Measurements from ENCODE around the gene GAL3ST2. TPM values are rescaled to one million over a fixed set of nuclear protein-coding genes. Genes with fewer than 3 reads are reported as not detected.
A peak's percentile ranks its signal among the peaks of the same experiment; 100 is the strongest.

The GAL3ST2 gene
- total RNA-seq, 3 donors from 2014 or later (not counting 1 experiment from before 2014, with no cell fraction given), result 0.88 TPM; not detected in 2

DNA sequence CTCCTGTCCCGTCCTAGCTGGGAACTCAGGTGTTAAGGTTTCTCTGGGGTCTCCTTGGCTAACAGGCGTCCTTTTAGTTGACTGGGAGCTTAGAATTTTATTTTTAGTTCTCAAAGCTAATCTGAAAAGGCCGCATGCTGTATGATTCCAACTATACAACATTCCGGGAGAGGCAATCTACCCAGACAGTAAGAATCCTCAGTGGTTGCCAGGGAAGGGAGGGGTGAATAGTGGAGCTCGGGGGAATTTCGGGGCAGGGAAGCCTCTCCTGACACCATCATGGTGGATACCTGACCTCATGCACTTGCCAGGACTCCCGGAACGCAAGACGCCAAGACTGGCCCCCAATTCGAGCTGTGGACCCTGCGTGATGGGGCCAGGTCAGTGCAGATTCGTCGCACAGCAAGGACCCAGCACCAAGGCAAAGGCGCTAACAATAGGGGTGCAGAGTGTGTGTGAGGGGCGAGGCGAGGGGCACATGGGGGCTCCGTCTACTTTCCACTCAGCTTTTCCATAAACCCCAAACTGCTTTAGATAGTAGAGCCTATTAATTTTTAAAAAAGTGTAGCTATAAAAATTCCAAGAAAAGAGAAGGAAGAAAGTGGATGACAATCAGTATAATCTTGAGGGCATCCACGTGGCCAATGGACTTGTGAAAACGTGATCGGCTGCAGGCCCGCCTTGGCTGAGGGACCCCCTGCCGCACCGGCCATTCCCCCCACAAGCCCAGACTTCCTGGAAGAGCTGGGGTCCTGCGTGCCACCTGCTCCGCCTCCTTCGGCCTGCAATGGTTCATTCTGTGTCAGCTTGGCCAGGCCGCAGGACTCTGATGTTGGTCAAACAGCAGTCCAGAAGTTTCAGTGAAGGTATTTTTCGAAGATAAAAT, 64.8 kb downstream of the GAL3ST2 start:
- peaks cover 46 to 49% of the 10 kb centered on the region in 2 donors for H3K4me1 Mint-ChIP-seq
- Histone ChIP-seq H3K27ac (ENCODE audit: low read length) (no peak overlapping the region), H3K9me3 (ENCODE audit: control insufficient read depth, insufficient read depth, low read length) (no peaks in the 10 kb centered on the region), H3K4me3 (ENCODE audit: low read length) (no peak overlapping the region), H3K4me1 (ENCODE audit: control insufficient read depth, insufficient read depth, low read length) (peaks cover 35% of the 10 kb centered on the region), H3K36me3 (ENCODE audit: control insufficient read depth, insufficient read depth, low read length) (no peaks in the 10 kb centered on the region), H3K27me3 (ENCODE audit: control insufficient read depth, insufficient read depth, low read length) (peaks cover 7% of the 10 kb centered on the region)
- intact Hi-C loops (cut with micrococcal nuclease), result loop anchor here (2.0 kb wide), 1 partner anchor 79 kb away; no protein-coding TSS in a partner anchor
- no peak for ATAC-seq
- TF ChIP-seq, protein P1, sequence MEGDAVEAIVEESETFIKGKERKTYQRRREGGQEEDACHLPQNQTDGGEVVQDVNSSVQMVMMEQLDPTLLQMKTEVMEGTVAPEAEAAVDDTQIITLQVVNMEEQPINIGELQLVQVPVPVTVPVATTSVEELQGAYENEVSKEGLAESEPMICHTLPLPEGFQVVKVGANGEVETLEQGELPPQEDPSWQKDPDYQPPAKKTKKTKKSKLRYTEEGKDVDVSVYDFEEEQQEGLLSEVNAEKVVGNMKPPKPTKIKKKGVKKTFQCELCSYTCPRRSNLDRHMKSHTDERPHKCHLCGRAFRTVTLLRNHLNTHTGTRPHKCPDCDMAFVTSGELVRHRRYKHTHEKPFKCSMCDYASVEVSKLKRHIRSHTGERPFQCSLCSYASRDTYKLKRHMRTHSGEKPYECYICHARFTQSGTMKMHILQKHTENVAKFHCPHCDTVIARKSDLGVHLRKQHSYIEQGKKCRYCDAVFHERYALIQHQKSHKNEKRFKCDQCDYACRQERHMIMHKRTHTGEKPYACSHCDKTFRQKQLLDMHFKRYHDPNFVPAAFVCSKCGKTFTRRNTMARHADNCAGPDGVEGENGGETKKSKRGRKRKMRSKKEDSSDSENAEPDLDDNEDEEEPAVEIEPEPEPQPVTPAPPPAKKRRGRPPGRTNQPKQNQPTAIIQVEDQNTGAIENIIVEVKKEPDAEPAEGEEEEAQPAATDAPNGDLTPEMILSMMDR (IDR thresholded peaks at IDR 0.05), result no peak
- H3K27ac Mint-ChIP-seq, result peak overlapping the region in 1 of 2 donors; percentile 92
- whole genome bisulfite sequencing (ENCODE audit: insufficient coverage), result 93% methylated on average over 25 of the region's 28 CpGs
- DNase-seq, result no peak
- H3K9me3 Mint-ChIP-seq, result no peaks in the 10 kb centered on the region
- peak overlapping the region; percentile 58 for H3K4me3 Mint-ChIP-seq
- peaks cover 23 to 29% of the 10 kb centered on the region in 2 donors for H3K27me3 Mint-ChIP-seq (ENCODE audit: low read depth in 2 of 2)
- no peaks in the 10 kb centered on the region for H3K36me3 Mint-ChIP-seq

DNA sequence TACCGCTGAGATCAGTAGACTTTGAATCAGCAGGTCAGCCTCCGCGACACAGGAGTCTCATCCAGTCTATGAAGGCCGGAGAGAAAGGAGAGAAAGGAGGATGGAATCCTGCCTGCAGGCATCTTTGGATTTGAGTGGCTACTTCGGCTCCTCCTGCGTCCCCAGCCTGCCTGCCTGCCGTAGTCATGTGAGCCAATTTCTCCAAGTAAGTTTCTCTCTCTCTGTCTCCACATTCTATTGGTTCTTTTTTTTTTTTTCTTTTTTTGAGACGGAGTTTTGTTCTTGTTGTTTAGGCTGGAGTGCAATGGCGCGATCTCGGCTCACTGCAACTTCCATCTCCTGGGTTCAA, 65.4 kb downstream of the GAL3ST2 start:
- peaks cover 46 to 47% of the 10 kb centered on the region in 2 donors for H3K4me1 Mint-ChIP-seq
- no peaks in the 10 kb centered on the region for H3K9me3 ChIP-seq (ENCODE audit: control insufficient read depth, insufficient read depth, low read length)
- H3K27ac ChIP-seq (ENCODE audit: low read length), result no peak overlapping the region
- no peak overlapping the region for H3K4me3 ChIP-seq (ENCODE audit: low read length)
- H3K9me3 Mint-ChIP-seq, result no peaks in the 10 kb centered on the region
- H3K4me1 ChIP-seq (ENCODE audit: control insufficient read depth, insufficient read depth, low read length), result peaks cover 35% of the 10 kb centered on the region
- 97% methylated on average over 7 of the region's 11 CpGs for WGBS (ENCODE audit: insufficient coverage)
- ATAC-seq (no peak), DNase-seq (peak in 1 of 2 donors; percentile 14)
- no peak overlapping the region for H3K4me3 Mint-ChIP-seq
- no peaks in the 10 kb centered on the region for H3K36me3 ChIP-seq (ENCODE audit: control insufficient read depth, insufficient read depth, low read length)
- H3K36me3 Mint-ChIP-seq, result no peaks in the 10 kb centered on the region
- intact Hi-C loops (cut with micrococcal nuclease), result loop anchor here (2.0 kb wide), 1 partner anchor 79 kb away; no protein-coding TSS in a partner anchor
- peaks cover 26 to 28% of the 10 kb centered on the region in 2 donors for H3K27me3 Mint-ChIP-seq (ENCODE audit: low read depth in 2 of 2)
- peak overlapping the region in 1 of 2 donors; percentile 92 for H3K27ac Mint-ChIP-seq
- peaks cover 7% of the 10 kb centered on the region for H3K27me3 ChIP-seq (ENCODE audit: control insufficient read depth, insufficient read depth, low read length)
- TF ChIP-seq, protein P1 (IDR thresholded peaks at IDR 0.05), result no peak

DNA sequence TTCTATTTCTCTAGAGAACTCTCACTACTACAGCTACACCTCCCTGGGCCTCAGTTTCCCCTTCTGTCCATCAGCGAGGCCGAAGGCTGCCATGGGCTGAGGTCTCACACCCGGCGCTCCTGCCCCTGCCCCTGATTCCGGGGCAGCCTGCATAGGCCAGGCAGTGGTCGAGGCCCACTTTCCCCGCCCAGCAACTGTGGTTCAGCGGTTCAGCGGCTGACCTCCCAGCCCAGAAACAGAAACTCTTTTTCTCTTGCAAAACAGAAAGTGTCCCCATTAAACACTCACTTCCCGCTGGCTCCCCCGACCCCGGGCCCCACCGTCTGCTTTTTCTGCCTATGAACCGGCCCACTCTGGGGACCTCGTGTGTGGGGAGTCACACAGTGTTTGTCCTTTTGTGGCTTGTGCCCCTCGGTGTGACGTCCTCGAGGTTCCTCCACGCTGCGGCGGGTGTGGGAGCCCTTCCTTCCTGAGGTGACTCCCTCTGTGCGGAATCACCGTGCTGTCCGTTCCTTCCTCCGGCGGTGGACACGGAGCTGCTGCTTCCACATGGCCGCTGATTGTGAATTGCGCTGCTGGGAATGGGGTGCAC, 66.1 kb downstream of the GAL3ST2 start:
- H3K4me3 Mint-ChIP-seq, result peak overlapping the region; percentile 93
- Histone ChIP-seq H3K27ac (ENCODE audit: low read length) (peak overlapping the region; percentile 59), H3K4me1 (ENCODE audit: control insufficient read depth, insufficient read depth, low read length) (peaks cover 35% of the 10 kb centered on the region), H3K9me3 (ENCODE audit: control insufficient read depth, insufficient read depth, low read length) (no peaks in the 10 kb centered on the region), H3K27me3 (ENCODE audit: control insufficient read depth, insufficient read depth, low read length) (peaks cover 2% of the 10 kb centered on the region), H3K36me3 (ENCODE audit: control insufficient read depth, insufficient read depth, low read length) (no peaks in the 10 kb centered on the region), H3K4me3 (ENCODE audit: low read length) (peak overlapping the region; percentile 37)
- 3% methylated on average over 29 of the region's 29 CpGs for WGBS (ENCODE audit: insufficient coverage)
- peak overlapping the region; percentile 92 for H3K27ac Mint-ChIP-seq
- DNase-seq, result peak; percentile 61 to 68
- intact Hi-C loops (cut with micrococcal nuclease), result loop anchor here (2.0 kb wide), 1 partner anchor 80 kb away; no protein-coding TSS in a partner anchor
- ATAC-seq, result peak; percentile 66 to 78 (median 71)
- H3K27me3 Mint-ChIP-seq (ENCODE audit: low read depth in 2 of 2), result peaks cover 21 to 22% of the 10 kb centered on the region in 2 donors
- TF ChIP-seq, protein P1 (IDR thresholded peaks at IDR 0.05), result no peak
- H3K4me1 Mint-ChIP-seq, result peaks cover 46 to 47% of the 10 kb centered on the region in 2 donors
- H3K9me3 Mint-ChIP-seq, result no peaks in the 10 kb centered on the region
- H3K36me3 Mint-ChIP-seq, result no peaks in the 10 kb centered on the region
